Activated CD4-positive, CD25-positive, alpha-beta regulatory T cell (primary cell): ENCODE data around the gene RBMS3.

Source experiments
- DNase-seq, 4 experiments: peaks; one replicate each; lab custom pipeline; 2025; lab: John Stamatoyannopoulos, UW

The RBMS3 gene

DNA sequence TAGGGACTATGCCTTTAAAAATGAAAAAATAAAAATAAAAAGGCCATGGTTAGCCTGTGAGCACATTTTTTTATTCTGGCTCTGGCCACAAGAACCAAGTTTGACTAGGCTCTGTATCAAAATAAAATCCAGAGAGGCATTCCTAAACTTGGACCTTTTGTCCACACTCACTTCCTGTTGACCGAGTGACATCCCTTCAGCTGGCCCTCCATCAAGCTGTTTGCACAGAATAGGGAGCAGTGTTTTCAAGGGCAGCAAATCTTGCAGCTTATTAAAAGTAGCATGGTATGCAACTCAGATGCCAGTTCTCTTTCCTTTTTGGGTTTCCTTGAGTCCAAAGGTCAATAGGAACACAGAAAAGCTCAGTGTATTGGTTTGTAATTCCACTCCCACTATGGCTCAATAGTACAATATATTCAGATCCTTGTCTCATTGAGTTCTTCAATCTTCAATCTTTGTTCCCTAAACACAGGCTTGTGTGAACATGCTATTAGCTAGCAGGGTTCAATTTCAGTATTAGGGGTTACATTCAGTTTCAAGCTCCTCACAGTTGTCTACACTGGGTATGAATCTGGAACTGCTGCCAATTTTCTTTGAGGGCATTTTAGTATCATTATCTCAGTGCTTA is 244.5 kb downstream of the RBMS3 start:
- no peak for DNase-seq

- no peak for DNase-seq
Measured at GRCh38 chr3:29527246-29527645, 246.4 kb downstream of the RBMS3 start.

DNA sequence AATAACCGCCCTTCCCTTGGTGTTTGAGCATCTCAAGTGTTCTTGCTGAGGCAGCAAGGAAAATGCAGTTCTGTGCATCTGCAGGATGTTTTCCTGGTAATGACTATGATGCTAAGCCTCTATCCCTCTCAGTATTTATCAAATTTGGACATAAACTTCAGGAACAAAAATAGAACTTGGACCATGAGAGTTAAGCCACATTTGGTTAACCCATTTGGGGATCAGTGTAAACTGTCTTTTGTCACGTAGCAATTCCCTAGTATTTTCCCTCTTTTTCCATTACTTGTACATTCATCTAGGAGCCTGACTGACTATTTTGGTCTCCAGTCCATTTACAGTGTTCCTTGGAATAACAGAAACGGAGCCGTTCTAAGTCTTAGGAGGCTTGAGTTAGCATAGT is 250.8 kb downstream of the RBMS3 start:
- no peak for DNase-seq

DNA sequence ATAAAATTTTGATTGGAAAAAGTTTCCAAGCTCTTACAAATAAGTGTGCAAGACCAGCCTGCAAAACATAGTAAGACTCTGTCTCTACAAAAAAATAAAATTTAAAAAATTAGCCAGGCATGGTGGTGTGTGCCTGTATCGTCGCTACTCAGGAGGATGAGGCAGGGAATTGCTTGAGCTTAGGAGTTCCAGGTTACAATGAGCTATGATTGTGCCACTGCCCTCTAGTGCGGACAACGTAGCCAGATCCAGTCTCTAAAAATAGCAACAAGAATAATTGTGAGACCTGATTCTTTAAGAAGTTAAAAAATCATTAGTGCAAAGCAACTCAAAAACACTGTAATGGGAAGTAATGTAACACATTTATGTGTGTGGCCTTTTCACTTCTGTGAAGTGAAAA is 251.6 kb downstream of the RBMS3 start:
- no peak for DNase-seq

DNA sequence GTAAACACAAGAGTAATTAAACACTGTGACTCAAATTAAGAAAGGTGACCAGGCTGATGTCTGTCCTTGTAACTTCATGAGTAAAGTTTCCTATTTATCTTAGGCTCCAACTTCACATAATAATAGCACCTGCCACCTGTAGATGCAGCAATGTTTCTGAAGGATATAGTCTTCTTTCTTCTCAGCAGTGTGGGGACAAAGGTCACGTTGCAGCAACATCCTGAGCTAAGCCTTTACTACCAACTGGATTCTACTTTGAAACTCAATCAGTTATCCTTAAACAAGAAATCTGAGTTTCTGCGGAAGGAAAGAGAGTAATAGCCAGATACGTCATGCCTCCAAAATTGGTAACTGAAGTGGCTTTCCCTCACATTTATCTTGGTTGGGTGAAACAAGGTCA is 253.1 kb downstream of the RBMS3 start:
- DNase-seq: no peak

DNA sequence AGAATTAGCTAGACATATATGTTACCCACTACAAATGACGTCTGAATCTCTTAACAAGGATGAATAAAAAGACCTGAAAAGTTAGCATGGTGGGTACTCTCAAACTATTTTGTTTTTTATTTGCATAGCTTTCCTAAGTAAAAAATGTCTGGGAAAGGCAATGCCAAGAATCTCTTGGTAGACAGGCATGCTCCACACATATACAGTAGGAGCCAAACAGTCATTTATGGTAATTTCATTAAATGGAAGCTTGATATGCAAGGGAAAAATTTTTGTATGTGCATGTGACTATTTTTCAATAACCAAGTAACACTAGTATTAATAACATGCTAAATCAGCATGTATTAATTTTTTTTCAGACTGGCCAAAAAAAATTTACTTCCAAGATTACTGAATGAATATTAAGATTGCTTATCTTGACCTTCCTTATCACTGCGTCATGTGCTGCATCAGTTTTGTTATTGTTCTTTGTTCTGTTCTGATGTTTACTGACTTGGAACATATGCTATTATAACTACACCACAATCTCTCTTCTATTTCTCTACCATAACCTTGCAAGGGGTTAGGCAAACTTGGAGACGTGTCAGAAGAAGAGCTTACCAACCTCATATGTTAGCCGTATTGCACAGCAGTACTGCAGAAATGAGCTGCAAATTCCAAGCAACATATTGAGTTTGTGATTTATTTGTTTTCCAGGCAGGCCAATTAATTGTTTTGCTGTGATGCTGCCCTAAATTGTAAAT is 255.3 kb downstream of the RBMS3 start:
- no peak for DNase-seq

DNA sequence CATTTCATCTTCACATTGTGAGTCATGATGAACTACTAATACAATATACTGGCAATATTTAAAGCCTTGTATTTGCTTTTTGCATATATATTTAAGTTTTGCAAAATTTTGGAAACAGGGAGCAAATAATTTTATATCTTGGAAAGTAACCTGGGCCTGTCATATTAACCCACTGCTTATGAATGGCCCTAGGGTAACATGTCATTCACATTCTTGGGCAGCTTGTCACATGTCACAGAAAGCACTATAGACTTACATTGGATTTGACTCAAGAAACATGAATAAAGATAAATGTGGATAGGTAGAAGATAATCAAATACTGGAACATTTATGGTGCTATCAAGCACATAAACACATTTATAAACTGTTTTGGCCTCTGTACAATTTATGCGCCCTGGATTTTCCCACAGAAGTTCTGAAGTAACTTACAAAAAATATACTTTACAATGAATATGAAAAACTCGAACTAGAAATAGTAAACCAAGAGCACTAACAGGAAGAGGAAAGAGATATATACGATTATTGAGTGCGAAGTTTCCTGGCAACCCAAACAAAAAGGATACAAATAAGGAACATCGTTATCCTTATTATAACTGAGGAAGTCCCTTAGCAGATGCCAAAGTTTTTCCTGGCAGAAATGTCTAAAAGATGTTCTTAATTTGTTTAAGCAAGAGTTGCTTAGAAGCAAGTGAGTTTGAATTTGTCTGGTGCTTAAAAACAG is 257.2 kb downstream of the RBMS3 start:
- DNase-seq: no peak

- no peak for DNase-seq
Measured at GRCh38 chr3:29538610-29538958, 257.7 kb downstream of the RBMS3 start.

DNA sequence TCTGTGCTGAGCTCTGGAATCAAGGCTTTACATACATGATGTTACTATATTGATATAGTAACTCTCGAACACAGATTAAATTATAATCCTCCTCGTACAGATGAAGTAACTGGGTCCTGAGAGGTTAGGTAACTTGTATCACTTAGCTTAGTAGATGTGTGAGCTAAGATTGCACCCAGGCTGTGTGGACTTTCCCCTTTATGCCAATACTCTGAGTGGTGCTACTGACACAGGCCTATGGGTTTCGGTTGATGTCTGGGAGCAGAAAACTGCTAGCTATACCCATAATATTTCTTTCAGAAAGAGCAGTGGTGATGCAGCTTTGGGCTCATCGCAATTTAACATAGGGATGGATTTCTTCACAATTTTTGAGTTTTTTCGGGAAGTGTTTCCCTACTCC is 259.7 kb downstream of the RBMS3 start:
- no peak for DNase-seq

DNA sequence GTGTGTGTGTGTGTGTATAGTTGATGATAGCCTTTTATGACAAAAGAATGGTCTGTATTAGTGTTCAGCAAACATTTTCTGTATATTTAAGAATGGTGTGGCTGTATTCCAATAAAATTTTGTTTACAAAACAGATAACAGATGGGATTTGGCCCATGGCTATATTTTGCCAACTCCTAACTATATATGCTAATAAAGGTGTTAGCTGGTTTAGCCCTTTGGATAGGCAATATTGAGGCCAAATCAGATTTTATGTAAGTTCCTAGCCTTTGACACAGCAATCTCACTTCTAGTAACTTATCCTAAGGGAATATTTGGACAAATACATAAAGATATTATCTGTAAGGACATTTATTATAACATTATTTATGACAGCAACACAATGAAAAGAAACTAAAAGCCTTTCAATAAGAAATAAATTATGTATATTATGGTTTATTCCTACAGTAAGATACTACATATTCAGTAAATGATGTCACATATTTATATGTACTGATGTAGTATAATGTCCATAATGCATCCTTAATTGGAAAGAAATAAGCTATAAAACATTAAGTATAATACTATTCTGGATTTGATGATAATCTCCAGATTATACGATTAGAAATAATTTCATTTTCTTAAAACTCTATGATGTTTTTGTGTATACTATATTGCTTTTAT is 264.0 kb downstream of the RBMS3 start:
- no peak for DNase-seq

- DNase-seq: no peak
Measured at GRCh38 chr3:29545615-29546014, 264.7 kb downstream of the RBMS3 start.

- DNase-seq: no peak
Measured at GRCh38 chr3:29552051-29552450, 271.2 kb downstream of the RBMS3 start.

- DNase-seq: no peak
Measured at GRCh38 chr3:29554566-29554965, 273.7 kb downstream of the RBMS3 start.

DNA sequence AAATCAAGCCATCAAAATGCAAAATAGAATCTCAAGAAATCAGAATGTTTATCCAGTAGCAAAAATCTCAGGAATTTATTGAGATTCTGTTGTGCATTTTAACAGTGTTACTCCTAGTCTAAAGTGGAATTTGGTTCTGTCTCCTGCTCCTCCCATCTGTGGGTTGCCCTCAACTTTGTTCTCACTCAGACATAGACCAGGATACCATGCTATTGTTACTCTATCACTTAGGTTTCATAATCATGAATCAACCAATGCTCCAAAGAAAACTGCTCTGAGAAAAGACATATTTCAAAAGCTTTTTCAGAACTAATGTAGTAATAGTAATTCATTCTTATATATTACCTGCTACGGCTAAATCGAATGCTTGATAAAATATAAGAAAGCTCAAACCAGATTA is 274.7 kb downstream of the RBMS3 start:
- DNase-seq: no peak

DNA sequence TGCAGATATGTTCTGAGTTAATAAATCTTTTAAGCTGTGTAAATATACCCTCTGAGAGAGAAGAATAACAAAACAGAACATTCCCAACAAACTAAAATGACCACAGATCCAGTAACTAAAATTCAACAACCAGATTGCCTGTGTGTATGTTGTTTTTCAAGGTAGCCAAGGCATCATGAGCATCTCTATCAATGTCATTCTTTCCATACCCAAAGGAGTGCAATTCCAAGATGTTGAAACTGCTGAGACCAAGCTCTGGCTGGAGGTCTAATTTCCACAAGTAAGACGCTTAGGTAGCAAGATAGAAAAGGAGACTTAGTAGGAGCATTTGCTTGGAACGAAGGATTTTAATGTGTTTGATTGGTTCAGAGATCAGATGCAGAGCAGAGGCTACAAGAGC is 276.3 kb downstream of the RBMS3 start:
- DNase-seq: no peak

- no peak for DNase-seq
Measured at GRCh38 chr3:29557825-29558224, 277.0 kb downstream of the RBMS3 start.

DNA sequence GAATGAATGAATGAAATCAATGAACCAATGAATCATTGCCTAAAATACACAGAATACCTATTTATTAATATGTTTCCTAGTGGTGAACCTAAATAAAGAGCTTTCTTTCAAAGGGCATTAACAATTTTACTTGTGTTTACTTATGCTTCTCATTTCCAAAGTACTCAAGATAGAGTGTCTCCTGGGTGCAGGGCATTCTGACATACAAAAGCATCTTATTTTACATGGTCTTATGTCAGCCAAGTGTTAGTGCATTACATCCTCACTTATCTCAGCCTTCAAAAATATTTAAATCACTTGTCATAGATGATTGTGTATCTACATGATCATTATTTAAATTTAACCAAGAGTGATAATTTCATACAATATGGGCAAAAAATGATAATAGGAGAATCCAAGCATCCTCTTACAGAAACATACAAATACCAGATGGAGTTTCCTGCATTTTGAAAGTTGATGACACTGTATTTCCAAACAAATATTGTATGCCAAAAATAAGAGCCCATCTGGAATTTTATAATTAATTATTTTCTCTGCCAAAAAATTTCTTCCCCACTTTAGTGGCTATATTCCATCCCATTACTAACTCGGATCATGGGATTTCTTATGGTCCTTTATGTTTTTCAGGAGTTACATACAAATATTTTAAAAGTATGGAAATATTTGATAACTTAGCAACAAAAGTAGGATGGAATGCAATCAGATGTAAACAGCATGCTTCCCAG is 279.0 kb downstream of the RBMS3 start:
- no peak for DNase-seq

- DNase-seq: no peak
Measured at GRCh38 chr3:29561651-29562149, 280.8 kb downstream of the RBMS3 start.

DNA sequence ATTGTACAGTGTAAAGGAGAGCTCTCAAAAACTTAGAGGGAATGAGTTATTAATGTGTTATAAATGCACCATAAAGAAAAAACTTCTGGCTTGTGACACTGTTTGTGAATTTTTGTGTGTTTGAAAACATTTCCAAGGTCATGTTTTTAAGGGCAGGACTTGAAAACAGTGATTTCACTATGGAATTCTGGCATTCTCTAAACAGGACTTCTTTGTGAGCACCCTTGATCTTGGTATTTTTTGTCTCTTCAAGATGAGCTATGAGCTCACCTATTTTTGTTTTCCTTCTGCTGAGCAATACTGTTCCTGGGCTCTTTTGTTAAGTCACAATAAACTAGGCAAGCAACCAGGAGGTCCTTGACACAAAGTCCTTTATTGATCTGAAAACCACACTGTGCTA is 284.4 kb downstream of the RBMS3 start:
- no peak for DNase-seq

- DNase-seq: no peak
Measured at GRCh38 chr3:29567501-29567900, 286.6 kb downstream of the RBMS3 start.

- no peak for DNase-seq
Measured at GRCh38 chr3:29568355-29568754, 287.5 kb downstream of the RBMS3 start.

- DNase-seq: no peak
Measured at GRCh38 chr3:29576181-29576580, 295.3 kb downstream of the RBMS3 start.
